CD4-positive, alpha-beta T cell treated with Interleukin-21 for 1 hour (primary cell): ENCODE data around the gene ANGPTL2.

ENCODE experiments used
- DNase-seq: peaks from one replicate; pipeline ENCODE4 v3.0.0-alpha.2; 2020

Gene ANGPTL2

DNA sequence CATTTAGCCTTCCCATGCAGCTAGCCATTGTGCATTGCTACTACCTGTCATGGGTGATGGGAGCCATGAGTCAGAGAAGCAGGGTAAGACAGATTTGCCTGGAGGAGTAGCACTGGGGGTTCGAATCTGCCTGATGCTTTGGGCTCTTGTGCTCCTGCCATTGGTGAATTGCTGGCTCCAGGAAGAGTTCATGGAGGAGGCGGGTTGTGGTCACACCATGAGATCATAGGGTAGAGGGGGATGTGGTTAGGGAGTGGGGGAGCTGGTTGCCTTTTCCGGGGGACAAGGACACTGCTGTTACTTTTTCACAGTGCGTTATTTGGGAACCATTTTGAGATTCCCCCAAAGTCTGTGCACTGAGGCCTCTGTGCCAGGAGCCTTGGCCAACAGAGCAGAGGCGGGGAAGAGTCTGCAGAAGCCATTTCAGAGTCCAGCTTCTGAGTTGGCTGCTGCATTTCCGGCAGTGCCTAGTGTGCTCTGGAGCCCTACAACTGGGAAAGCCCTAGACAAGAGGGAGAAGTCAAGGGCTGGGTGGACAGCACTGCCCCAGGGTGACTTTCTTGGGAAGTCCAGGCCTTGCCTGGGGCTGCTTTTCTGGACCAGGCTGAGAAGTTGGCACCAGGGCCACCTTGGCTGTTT lies 6.2 kb downstream of the ANGPTL2 start:
- DNase-seq: no peak

DNA sequence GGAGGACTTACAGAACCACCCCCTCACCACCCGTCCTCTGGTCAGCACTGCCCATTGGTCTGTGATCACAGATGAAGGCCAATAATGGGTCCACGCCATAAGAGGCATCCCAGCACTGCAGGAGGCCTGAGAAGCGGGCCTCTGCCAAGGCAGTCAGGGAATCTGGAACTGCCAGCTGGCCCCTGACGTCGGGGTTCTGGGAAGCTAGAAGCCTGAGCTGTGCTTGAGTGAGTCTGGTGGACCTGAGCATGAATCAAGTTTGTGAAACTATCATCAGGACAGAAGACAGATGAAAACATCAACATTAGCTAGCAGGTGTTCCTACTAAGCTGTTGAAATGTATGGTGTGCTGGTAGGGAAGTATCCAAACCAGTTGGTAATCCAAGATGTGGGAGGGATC lies 7.8 kb downstream of the ANGPTL2 start:
- DNase-seq: no peak

DNA sequence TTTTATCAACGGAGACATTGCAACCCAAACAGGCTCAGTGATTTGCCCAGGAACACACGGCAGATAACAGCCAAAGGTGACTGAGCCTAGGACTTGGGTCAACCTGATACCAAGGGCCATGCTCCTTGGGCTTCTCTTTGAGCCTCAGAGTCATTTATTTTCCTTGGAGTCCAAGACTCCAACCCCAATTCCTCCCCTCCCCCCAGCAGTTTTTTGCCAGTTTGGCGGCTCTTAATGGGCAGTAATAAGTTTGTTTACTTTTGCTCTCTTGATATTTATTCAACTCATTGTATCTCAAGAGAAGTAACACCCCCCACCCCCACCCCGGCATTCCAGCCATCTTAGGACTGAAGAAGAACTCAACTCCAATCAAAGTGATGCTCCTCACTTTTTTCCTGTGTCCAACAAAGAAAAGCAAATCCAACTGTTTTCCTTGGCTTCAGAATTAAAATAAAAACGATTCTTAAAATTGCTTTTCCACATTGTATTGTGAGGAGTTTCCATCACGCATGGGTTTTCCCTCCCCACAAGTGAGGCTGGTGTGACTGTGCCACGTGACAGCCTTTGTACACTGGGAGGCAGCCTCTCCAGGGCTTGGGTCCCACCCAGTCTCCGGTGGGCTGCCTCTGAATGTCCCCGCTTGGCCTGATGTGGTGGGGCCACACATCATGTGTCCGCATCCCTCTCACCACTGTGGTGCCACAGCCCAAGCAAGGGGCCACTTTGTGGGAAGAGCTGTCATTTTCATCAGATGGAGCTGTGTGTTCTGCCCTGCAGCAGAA lies 9.1 kb downstream of the ANGPTL2 start:
- no peak for DNase-seq

DNA sequence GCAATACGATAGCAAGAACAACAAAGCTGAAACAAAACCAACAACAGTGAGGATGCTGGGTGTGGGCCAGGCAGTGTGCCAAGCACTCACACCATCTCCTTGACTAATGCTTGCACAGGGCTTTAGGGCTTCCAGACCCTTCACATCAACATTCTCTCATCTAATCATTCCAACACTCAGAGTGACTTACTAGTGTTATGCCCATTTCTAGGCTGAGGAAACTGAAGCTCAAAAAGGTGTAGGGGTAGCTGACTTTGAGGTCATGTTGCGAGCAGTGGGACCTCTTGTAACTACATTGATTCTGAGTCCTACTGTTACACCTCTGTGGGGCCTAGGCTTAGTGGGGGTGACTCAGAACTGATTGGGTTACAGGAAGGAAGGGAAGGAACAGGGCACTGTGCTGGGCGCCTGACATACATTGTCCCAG lies 9.7 kb downstream of the ANGPTL2 start:
- no peak for DNase-seq

DNA sequence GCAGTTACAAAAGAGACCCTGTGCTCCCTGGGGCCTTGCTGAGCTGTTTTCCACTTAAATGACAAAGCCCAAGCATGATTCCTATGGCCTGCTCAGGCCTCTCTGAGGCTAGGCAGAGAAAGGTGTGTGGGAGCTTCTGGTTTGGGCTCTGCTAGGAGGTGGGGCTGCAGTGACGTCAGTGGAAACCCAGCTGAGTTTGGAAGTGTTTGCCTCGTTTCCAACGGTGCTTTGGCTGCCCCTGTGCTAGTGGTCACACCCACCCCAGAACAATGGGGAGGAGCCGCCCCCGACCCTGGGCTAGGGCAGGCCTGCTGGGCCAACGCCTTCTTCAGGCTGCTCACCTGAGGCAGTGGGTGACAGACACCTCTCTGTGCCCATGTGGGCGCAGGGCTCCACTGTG lies 10.4 kb downstream of the ANGPTL2 start:
- no peak for DNase-seq

DNA sequence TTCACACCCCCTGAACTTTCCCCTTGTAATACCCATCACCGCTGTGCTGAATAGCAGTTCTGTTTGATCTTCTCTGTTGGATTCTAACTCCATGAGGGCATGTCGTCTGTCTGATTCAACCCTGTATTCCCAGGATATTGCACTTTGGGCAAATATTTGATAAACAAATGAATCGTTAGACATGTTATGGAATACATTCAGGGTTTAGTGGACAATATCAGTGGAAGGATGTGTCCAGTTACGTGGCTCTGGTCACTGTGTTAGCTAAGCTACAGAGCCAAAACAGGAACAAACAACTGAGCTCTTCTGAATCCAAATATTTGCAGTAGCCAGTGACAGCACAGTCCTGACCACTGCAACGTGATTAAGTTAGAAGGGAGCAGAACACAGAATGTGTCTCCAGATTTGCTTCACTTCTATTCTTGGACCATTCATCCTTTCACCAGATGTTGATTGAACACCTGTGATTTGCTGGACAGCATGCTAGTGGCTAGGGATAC lies 13.2 kb downstream of the ANGPTL2 start:
- no peak for DNase-seq

DNA sequence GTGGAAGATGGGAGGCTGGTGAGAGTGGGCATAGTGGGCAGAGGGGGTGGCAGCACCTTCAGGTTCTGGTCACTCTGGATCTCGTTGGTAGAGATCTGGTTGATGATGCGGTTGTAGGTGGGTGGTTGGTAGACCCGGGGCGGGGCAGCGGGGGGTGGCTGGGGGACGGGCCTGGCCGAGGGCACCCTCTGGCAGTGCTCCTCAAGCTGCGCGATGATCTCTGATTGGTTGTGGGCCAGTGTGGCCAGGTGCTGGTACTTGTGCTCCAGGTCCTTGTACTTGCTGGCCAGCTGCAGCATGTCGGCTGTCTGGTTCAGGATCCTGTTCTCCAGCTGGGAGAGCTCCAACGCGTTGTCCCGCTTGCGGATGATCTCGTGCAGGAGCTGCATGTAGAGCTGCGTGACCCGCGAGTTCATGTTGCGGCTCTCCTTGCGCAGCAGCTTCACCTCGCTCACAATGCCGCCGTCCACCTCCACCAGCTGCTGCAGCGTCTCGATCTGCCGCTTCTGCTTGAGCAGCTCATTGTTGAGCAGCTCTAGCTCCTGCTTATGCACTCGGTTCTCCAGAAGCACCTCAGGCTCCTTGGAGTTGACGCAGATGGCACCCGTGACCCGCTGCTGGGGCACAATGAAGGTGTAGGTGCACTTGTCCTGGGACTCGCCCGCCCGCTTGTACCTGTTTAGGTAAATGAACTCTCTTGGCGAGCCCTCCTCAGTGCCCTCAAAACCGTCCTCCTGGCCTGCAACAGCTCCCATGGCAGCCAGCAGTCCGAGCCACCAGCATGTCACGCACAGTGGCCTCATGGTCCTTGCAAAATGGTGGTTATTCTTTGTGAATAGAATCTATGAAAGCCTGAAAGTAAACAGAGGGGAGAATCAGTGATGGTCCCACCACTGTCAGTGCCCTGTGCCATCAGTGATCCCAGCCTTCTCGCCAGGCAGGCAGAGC lies 14.2 kb downstream of the ANGPTL2 start:
- no peak for DNase-seq

DNA sequence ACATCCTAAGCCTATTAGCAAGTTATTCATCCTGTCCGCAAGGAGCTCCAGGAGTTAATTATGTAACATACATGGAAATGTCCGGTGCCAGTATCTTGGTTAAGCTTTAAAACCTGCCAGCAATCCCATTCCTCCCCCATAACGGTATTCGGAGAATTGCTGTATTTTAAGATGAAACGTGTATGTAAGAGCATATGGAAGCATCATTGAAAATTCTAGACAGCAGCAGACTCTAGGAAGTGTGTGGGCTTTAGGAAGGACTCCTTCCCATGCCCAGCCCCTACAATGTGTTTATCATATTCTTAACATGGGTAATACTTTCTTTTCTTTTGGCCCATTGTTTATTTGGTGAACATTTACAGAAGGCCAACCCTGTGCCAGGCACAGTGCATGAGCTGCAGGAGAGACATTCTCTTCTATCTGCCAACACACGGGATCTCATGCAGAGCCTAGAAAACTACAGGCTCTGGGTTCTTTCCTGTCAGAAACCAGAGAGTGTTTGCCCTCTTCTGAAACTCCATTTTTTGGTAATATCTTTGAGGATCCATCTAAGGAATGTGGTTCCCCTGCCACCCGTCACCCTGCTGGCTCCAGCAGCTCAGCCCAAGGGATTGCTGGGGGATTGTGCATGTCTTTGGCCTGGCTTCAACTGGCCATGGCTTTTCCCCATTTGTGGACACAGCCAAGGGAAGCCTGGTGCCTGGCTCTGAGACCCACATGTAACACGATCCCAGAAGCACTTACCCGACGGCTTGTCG lies 15.1 kb downstream of the ANGPTL2 start:
- DNase-seq: no peak

DNA sequence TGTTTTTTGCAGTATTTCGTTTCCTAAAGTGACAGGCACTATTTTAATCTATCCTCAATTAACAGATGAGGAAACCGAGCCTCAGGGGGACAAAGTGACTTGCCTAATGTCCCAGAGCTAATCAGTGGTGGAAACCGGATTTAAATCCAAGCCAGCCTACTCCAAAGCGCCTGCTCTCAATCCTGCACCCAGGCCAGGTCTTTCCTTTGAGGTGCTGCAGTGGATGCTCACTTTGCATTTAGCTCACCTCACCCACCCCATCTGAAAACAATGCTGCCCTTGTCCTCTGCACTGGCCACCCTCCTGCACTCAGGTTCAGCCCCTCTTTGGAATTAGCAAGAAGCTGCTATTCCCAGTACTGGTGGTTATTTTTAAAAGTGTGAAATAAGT lies 16.0 kb downstream of the ANGPTL2 start:
- DNase-seq: no peak

DNA sequence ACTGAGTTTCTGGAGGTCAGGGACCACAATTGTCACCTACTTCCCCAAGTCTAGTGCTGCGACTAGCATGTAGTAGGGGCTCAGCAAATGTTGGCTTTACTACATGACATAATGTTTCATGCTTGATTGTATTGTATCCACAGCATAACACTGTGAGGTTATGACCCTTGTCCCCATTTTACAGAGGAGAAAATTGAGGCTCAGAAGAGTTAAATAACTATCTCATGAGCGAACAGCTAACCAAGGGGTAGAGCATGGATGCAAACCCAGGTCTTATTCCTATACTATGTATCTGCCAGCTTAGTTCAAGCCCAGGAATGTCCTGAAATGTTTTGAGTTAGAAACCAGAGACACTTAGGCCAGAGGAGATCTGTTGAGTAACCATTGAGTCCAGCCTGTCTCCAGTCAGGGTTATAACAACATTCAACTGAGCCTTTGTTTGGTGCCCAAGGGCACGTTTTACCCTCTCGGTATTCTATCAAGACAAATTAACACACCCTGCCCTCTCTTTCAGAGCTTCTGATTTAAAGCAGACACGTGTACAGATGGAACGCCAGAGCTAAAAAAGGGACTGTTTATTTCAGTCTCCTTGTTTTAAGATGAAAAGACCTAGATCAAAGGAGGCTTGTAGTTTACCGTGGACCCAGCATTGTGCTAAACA lies 16.5 kb downstream of the ANGPTL2 start:
- no peak for DNase-seq

DNA sequence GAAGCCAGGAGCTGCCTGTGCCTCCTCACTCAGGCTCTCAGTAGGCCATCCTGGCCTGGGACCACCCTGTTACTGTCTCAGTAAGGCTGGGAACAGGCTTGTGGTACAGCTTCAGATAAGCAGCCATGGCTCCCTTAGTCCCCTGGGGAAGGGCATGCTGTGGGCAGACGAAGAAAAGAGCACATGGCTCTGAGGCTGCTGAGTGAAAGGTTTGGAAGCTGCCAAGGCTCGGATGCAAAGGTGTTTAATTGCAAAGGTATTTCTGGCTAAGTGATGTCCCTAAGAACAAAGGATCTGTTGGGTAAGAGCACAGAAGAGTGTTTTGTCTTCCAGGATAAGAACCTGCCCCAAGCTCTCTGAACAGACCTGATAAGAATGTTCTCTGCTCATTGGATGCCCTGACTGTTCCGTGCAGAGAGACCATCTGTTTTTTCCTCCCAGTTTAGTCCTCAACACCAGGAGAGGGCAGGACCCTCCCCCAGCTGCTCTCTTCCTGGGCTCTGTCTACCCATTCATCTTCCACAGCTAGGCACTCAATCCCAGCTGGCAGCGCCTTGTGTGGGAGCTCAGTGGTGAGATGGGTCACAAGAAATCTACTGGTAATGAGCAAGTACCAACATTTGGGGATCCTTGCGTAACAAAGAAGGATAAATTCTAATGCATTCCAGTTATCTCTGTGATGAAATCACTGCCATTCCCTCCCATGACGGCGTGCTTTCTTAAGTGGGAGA lies 17.7 kb downstream of the ANGPTL2 start:
- DNase-seq: no peak

DNA sequence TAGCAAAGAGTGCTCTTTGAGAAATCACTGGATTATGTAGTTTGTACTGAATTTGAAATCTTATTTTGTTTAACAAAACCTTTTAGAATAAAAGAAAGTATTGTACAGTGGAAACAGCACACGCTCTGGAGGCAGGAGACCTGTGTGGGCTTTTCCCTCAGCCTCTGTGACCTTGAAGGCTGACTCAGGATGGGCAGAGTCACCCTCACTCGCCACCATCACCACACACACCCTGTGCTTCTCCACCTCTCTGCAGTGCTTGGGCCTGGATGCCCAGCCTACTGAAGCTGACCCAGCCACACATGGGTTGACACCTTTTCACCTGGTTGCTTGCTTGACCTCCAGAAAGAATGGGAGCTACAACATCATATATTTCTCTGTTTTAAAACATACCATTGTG lies 19.6 kb downstream of the ANGPTL2 start:
- no peak for DNase-seq

DNA sequence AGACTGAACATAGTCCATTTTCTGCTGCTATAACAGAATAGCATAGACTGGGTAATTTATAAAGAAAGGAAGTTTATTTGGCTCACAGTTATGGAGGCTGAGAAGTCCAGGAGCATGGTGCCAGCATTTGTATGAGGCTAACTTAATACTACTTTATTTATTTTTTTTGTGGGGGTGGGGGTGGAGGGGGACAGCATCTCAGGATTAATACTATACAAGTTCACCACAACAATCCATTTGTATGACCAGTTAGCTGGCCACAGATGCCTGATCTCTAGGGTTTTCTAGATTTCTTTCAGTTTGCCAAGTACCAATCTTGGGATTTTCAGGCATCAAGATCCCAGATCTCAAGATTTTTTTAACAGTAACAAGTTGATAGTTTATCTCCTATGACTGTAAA lies 20.3 kb downstream of the ANGPTL2 start:
- no peak for DNase-seq

DNA sequence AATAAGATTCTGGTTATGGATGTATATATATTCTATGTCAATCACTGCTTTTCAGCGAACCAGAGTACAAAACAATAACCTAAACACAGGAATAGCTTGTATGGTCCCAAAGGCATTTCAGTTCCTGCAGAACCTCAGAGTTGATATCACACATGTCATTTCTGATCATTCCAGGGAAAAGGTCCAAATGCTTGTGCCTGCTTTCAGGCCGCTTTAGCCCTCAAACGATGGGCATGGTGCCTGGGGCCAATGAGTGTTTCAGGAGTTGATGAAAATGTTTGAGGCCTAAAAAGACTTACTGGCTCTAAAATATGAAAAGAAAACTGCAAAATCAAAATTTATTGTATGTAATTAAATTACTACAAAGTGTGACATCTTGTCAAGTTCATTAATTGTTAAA lies 22.8 kb downstream of the ANGPTL2 start:
- DNase-seq: no peak

DNA sequence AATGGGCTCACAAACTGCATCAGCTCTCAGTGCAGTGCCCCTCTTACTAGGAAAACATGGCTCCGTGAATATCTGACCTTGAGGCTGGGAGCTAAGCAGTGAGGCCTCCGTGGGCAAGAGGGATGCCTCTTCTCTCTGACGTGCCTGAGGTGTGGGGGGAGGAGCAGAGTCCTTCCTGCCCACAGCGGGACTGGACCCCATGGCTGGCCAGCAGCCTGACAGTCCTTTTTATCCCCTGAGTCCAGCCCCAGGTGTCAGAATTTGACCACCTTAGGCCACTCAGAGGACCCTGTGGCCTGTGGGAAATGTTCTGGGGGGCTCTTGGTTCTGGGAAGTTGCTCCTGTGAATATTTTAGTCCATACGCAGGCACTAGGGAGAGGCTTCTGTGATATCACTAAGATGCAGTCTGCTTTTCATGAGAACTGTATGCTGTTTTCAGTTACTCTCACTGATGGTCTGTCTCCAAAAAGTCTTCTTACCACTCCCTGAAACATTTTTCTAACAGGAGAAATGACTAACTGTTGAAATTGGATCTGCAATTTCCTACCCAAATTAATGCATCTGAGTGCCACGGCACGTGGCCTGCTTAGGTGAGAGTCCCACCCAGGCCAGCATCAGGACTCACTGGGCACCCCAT lies 23.4 kb downstream of the ANGPTL2 start:
- no peak for DNase-seq

DNA sequence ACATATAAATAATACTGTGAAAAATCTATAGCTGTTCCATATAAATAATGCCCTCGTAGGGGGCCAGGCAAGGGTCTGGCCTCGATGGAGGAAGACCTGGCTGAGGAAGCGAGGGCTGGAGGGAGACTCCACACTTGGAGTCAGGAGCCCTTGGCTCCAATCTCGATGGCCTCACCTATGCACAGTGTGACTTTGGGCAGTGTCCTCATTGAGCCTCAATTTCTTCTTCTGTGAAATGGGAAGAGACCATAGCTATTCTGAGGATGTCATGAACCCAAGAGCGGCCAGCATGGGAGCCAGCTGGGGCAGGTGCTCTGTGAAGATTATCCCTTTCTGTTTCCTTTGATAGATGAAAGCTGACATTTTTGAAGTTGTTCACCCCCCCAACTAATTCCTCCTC lies 24.8 kb downstream of the ANGPTL2 start:
- no peak for DNase-seq

DNA sequence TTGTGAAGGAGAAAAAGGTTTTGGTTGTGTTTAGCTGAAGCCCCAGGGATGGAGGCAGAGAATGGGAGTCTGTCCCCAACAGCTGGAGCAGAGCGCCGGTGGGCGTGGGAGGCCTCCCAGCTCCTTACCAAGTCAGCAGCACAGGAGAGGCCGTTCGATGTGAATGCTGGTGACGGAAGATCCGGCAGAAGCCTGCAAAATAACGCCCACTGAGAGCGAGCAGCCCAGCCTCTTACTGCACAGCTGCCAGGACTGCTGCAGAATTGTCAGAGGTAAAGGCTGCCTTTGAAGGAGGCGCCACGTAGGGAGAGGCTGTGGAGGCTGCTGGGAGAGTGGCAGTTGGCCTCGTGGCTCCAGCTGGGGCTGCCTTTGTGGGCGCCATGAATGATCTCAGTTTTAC lies 26.2 kb downstream of the ANGPTL2 start:
- no peak for DNase-seq

DNA sequence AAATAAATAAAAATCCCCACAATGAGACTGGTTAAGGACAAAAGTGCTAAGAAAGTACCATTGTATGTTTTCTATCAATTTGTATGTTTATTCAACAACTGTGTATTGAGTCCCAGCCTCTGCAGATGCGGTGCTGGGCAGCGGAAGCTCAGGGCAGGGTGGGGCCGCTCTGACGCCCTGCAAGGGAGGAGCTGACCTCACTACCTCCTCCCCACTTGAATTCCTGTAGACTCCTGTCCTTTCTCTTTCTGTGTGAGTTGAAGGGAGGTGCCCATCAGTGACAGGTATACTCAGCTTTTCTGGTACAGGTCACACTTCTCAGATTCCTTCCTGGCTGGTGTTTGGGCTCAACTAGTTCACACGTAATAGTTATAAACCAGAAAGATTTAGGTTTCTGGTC lies 27.0 kb downstream of the ANGPTL2 start:
- no peak for DNase-seq

DNA sequence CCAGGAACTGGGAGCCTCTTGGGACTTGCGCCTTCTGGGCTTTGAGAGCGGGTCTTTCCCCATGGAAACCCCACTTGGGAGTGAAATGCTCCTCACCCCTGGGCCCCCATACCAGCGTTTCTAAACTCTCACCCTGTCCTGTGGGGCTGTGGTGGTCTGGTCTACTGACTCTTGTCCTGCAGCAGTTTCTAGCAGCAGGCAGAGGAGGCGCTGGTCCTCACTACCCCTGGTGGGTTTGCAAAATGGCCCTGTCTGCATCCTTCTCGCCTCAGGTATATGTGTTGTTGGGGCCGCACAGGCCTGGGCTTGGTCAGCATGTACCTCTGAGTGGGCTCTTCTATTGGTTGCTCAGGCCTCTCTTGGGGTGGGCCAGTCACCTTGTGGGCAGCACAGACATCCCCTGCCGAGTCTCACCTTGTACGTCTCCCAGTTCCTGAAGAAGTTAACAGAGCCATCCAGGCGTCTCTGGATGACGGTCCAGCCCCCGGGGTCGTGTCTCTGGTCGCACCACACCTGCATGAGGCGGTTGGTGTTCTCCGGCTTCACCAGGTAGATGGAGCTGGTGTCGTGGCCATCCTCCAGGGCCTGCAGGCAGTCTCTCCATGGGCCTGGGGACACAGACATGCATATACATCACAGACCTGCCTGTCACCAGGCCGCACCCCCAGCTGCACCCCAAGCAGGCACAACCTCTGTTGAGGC lies 29.0 kb downstream of the ANGPTL2 start:
- DNase-seq: no peak

DNA sequence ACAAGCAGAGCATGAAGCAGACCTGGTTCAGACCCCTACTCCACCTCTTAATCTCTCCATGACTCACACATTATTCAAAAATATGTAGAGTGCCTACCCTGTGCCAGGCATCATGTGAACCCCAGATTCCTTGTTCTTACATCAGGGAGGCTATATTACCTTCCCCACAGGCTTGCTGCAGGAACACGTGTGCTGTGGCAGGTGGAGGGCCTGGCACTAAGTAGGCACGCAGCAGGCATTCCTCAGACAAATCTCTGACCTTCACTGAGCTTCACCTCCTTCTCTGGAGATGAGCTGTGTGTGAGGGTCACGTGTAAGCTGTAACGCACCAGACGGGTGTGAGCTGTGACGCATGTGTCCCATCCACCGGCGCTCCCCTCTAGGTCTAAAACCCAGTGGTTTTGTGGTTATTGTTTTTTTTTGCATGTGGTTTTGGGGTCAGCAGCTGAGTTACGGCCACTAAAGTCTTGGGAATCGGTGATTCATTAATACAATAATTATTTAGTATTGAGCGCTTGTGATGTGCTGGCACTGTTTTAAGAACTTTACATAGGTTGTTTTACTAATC lies 30.3 kb downstream of the ANGPTL2 start:
- no peak for DNase-seq
